Lung microvascular endothelial cell (primary cell): ENCODE measurements around the gene MEG3. TPM values are rescaled to one million over a fixed set of nuclear protein-coding genes. Genes with fewer than 3 reads are reported as not detected.
A peak's percentile ranks its signal among the peaks of the same experiment; 100 is the strongest.

Experiments
- DNase-seq, 2 donors: peaks; one replicate each; pipeline versions ENCODE4 v3.0.0 to v3.0.0-alpha.2; 2010; ENCODE audit warnings: low read depth in 2 of 2
- total RNA-seq: library from RNA; depleted of rRNA; stranded (reverse); fragments of >200 nt; gene quantifications from 2 replicates; pipeline ENCODE4 v1.2.1, GENCODE V29; 2014

MEG3 gene
- total RNA-seq: 0.99 and 4.8 TPM in 2 replicates

- DNase-seq: peak; percentile 39 to 54
Observed at GRCh38 chr14:100825713-100826331, at the start of gene MEG3. TSS of gene MEG3 (plus strand) at chr14:100826118.

- no peak for DNase-seq
Observed at GRCh38 chr14:100776681-100777365, 49.1 kb upstream of the MEG3 start.

- DNase-seq: no peak
Observed at GRCh38 chr14:100777366-100777817, 48.5 kb upstream of the MEG3 start.

GRCh38 chr14:100777818-100778525 lies 47.9 kb upstream of the MEG3 start:
- DNase-seq: no peak

- no peak for DNase-seq
Observed at GRCh38 chr14:100778526-100778882, 47.4 kb upstream of the MEG3 start.

- no peak for DNase-seq
Observed at GRCh38 chr14:100778951-100779690, 46.8 kb upstream of the MEG3 start.

GRCh38 chr14:100779691-100780080 lies 46.2 kb upstream of the MEG3 start:
- DNase-seq: no peak

- DNase-seq: no peak
Observed at GRCh38 chr14:100780246-100780645, 45.7 kb upstream of the MEG3 start.

GRCh38 chr14:100780646-100781355 lies 45.1 kb upstream of the MEG3 start:
- DNase-seq: no peak

- no peak for DNase-seq
Observed at GRCh38 chr14:100781952-100782351, 44.0 kb upstream of the MEG3 start.

GRCh38 chr14:100782516-100783320 lies 43.2 kb upstream of the MEG3 start:
- DNase-seq: no peak

GRCh38 chr14:100783630-100784370 lies 42.1 kb upstream of the MEG3 start:
- no peak for DNase-seq

- DNase-seq: no peak
Observed at GRCh38 chr14:100784523-100785337, 41.2 kb upstream of the MEG3 start.

GRCh38 chr14:100785338-100785615 lies 40.6 kb upstream of the MEG3 start:
- DNase-seq: no peak

- no peak for DNase-seq
Observed at GRCh38 chr14:100785626-100786025, 40.3 kb upstream of the MEG3 start.

- no peak for DNase-seq
Observed at GRCh38 chr14:100786131-100786530, 39.8 kb upstream of the MEG3 start.

- DNase-seq: no peak
Observed at GRCh38 chr14:100786576-100787219, 39.2 kb upstream of the MEG3 start.

- DNase-seq: no peak
Observed at GRCh38 chr14:100787659-100788058, 38.3 kb upstream of the MEG3 start.

- no peak for DNase-seq
Observed at GRCh38 chr14:100788517-100788916, 37.4 kb upstream of the MEG3 start.
